IMR-90 (cell line): ENCODE data around the gene PREB.

Experiments used
- BHLHE40 ChIP-seq: fragments of 150-350 bp; IDR thresholded peaks from 2 replicates; pipeline ENCODE4 v1.6.1; 2016; ENCODE audit warnings: mild to moderate bottlenecking, low read depth, low read length
- CHD1 ChIP-seq: IDR thresholded peaks from 2 replicates; pipeline ENCODE4 v1.6.1; 2012; ENCODE audit warnings: low read depth, low read length, improper control_type of control experiment
- CTCF ChIP-seq: conservative IDR thresholded peaks from 2 replicates; pipeline ENCODE4 v1.5.1; 2012; ENCODE audit warnings: mild to moderate bottlenecking, low read depth, low read length, improper control_type of control experiment
- FOS ChIP-seq: fragments of 150-350 bp; IDR thresholded peaks from 2 replicates; pipeline ENCODE4 v1.6.1; 2016; ENCODE audit warnings: low read depth, low read length
- MAFK ChIP-seq: IDR thresholded peaks from 2 replicates; pipeline ENCODE4 v1.6.1; 2012; ENCODE audit warnings: low read depth, low read length, improper control_type of control experiment
- POLR2A ChIP-seq: IDR thresholded peaks from 2 replicates; pipeline ENCODE4 v1.6.1; 2012; ENCODE audit warnings: mild to moderate bottlenecking, low read depth, low read length
- RAD21 ChIP-seq: IDR thresholded peaks from 2 replicates; pipeline ENCODE4 v1.6.1; 2012; ENCODE audit warnings: low read length, improper control_type of control experiment
- RCOR1 ChIP-seq: IDR thresholded peaks from 2 replicates; pipeline ENCODE4 v1.6.1; 2012; ENCODE audit warnings: mild to moderate bottlenecking, low read length, improper control_type of control experiment; ENCODE audit not compliant: insufficient replicate concordance

GRCh38 chr2:27121906-27122305, 12.5 kb downstream of the PREB start:
- TF ChIP-seq CTCF (no peak), CHD1 (no peak), POLR2A (no peak), RCOR1 (no peak), RAD21 (no peak), MAFK (no peak), BHLHE40 (no peak), FOS (no peak)
